Osteocyte (in vitro differentiated cells): ENCODE data around the gene EXOC3. TPM values are rescaled to one million over a fixed set of nuclear protein-coding genes. Genes with fewer than 3 reads are reported as not detected.

Source experiments
- DNase-seq: peaks from one replicate; pipeline ENCODE4 v3.0.0; 2021; ENCODE audit warnings: mixed read lengths; ENCODE audit not compliant: unreplicated experiment; ENCODE audit errors: extremely low spot score
- H3K27ac Mint-ChIP-seq: one replicate; pipeline ENCODE4 v1.8.0; 2021; ENCODE audit warnings: mild to moderate bottlenecking, mixed read lengths; ENCODE audit not compliant: unreplicated experiment
- H3K27me3 Mint-ChIP-seq: one replicate; pipeline ENCODE4 v1.8.0; 2021; ENCODE audit warnings: mixed read lengths; ENCODE audit not compliant: unreplicated experiment
- H3K36me3 Mint-ChIP-seq: one replicate; pipeline ENCODE4 v1.8.0; 2021; ENCODE audit warnings: mixed read lengths; ENCODE audit not compliant: unreplicated experiment
- H3K4me1 Mint-ChIP-seq: one replicate; pipeline ENCODE4 v1.8.0; 2021; ENCODE audit warnings: mixed read lengths; ENCODE audit not compliant: unreplicated experiment
- H3K4me3 Mint-ChIP-seq: one replicate; pipeline ENCODE4 v1.8.0; 2021; ENCODE audit warnings: mild to moderate bottlenecking, moderate library complexity, mixed read lengths; ENCODE audit not compliant: unreplicated experiment
- H3K9me3 Mint-ChIP-seq: one replicate; pipeline ENCODE4 v1.8.0; 2021; ENCODE audit warnings: mixed read lengths; ENCODE audit not compliant: unreplicated experiment
- total RNA-seq: library from RNA; stranded (reverse); gene quantifications from 2 replicates; pipeline ENCODE4 v1.2.1, GENCODE V29; 2021
- TF ChIP-seq, protein P1 (sequence below): fragments of 200-600 bp; sonication (generic); IDR thresholded peaks from 2 replicates; pipeline ENCODE4 v1.5.0; 2021; ENCODE audit warnings: antibody characterized with exemption, mild to moderate bottlenecking, moderate library complexity

The EXOC3 gene
- total RNA-seq, 1 donor from 2014 or later, result 81.4 TPM

DNA sequence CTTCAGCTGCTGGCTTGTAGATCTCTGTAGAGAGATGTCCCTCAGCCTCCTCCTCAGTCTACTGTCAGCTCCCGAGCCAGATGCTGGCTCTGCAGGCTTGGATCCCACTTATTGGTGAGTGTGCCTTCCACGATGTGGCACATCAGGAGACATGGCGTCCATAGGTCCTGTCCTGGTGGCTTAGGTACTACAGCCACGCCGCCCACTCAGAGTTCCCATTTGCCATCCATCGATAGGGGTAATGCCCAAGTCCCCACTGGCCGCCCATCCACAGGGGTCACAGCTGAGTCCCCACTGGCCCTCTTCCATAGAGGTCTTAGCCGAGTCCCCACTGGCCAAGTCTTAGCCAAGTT is 17.3 kb downstream of the EXOC3 start:
- Mint-ChIP-seq H3K36me3 (peaks cover 53% of the 10 kb centered on the region), H3K27me3 (no peaks in the 10 kb centered on the region), H3K4me3 (no peak overlapping the region), H3K27ac (no peak overlapping the region), H3K4me1 (peaks cover 11% of the 10 kb centered on the region), H3K9me3 (no peaks in the 10 kb centered on the region)
- TF ChIP-seq, protein P1, sequence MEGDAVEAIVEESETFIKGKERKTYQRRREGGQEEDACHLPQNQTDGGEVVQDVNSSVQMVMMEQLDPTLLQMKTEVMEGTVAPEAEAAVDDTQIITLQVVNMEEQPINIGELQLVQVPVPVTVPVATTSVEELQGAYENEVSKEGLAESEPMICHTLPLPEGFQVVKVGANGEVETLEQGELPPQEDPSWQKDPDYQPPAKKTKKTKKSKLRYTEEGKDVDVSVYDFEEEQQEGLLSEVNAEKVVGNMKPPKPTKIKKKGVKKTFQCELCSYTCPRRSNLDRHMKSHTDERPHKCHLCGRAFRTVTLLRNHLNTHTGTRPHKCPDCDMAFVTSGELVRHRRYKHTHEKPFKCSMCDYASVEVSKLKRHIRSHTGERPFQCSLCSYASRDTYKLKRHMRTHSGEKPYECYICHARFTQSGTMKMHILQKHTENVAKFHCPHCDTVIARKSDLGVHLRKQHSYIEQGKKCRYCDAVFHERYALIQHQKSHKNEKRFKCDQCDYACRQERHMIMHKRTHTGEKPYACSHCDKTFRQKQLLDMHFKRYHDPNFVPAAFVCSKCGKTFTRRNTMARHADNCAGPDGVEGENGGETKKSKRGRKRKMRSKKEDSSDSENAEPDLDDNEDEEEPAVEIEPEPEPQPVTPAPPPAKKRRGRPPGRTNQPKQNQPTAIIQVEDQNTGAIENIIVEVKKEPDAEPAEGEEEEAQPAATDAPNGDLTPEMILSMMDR, result no peak
- DNase-seq, result no peak

DNA sequence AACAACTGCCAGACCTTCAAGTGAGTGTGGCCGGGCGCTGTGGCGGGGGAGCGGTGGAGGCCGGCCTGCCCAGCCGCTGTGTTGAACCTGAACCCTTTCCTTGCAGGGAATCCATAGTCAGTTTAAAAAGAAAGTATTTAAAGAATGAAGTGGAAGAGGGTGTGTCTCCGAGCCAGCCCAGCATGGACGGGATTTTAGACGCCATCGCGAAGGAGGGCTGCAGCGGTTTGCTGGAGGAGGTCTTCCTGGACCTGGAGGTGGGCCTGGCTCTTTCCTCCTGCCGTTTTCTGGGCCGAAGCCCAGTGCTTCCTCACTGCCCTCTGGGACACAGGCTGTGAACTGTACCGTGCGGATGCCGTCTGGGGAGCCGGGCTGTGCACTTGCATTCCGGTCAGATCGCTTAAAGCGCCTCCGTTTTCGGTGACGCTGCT is 19.1 kb downstream of the EXOC3 start:
- no peaks in the 10 kb centered on the region for H3K9me3 Mint-ChIP-seq
- no peak overlapping the region for H3K4me3 Mint-ChIP-seq
- H3K4me1 Mint-ChIP-seq, result peaks cover 11% of the 10 kb centered on the region
- H3K27ac Mint-ChIP-seq, result no peak overlapping the region
- H3K27me3 Mint-ChIP-seq, result no peaks in the 10 kb centered on the region
- H3K36me3 Mint-ChIP-seq, result peaks cover 54% of the 10 kb centered on the region
- TF ChIP-seq, protein P1, result no peak
- DNase-seq, result no peak

- no peak for DNase-seq
- Mint-ChIP-seq H3K27me3 (no peaks in the 10 kb centered on the region), H3K36me3 (peaks cover 49% of the 10 kb centered on the region), H3K4me1 (peaks cover 8% of the 10 kb centered on the region), H3K4me3 (no peak overlapping the region), H3K27ac (no peak overlapping the region), H3K9me3 (no peaks in the 10 kb centered on the region)
- TF ChIP-seq, protein P1, result no peak
Measured at GRCh38 chr5:463301-463700, 20.3 kb downstream of the EXOC3 start.

GRCh38 chr5:463952-464351 is 21.0 kb downstream of the EXOC3 start:
- Mint-ChIP-seq H3K27me3 (no peaks in the 10 kb centered on the region), H3K4me1 (peaks cover 2% of the 10 kb centered on the region), H3K27ac (no peak overlapping the region)

DNA sequence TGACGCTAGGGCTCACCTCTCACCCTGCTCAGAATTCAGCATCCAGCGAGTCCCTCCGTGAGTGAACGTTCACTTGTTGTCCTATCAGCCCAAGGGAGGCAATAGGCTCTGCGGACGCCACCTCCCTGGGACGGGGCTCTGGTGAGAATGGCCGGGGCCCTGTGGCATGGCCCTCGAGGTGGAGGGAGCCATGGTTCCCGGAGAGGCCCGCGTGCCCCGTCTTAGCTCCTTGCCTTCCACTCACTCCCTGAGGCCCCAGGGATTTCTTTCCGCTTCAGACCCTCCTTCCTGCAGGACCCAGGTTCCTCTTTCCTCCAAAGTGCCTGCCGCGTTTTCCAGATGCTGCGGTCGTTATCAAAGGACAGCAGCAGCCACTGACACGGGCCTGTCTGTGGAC is 21.5 kb downstream of the EXOC3 start:
- Mint-ChIP-seq H3K27ac (no peak overlapping the region), H3K4me1 (no peaks in the 10 kb centered on the region), H3K9me3 (no peaks in the 10 kb centered on the region), H3K36me3 (peaks cover 38% of the 10 kb centered on the region), H3K4me3 (no peak overlapping the region), H3K27me3 (no peaks in the 10 kb centered on the region)
- DNase-seq, result no peak
- TF ChIP-seq, protein P1, result no peak

More at GRCh38 chr5:463952-464351, 21.0 kb downstream of the EXOC3 start:
- no peak overlapping the region for H3K4me3 Mint-ChIP-seq
- H3K9me3 Mint-ChIP-seq, result no peaks in the 10 kb centered on the region
- peaks cover 43% of the 10 kb centered on the region for H3K36me3 Mint-ChIP-seq
- DNase-seq, result no peak
- TF ChIP-seq, protein P1, result no peak
